ENCODE measurements around the gene PIEZO1. TPM values are rescaled to one million over a fixed set of nuclear protein-coding genes. Genes with fewer than 3 reads are reported as not detected.

PIEZO1 gene
- total RNA-seq, 1 donor from 2014 or later = 160 TPM

- TF ChIP-seq CTCF (IDR thresholded peaks at IDR 0.05; ENCODE audit: unreplicated experiment) = no peak
- Mint-ChIP-seq H3K9me3 (no peaks in the 10 kb centered on the region), H3K27ac (no peak overlapping the region), H3K4me1 (peaks cover 4% of the 10 kb centered on the region), H3K4me3 (no peak overlapping the region), H3K27me3 (ENCODE audit: low read depth) (no peaks in the 10 kb centered on the region), H3K36me3 (no peaks in the 10 kb centered on the region)
- DNase-seq (ENCODE audit: low spot score in 2 of 2, unreplicated experiment in 2 of 2) = no peak
Measured at GRCh38 chr16:88699180-88699579, 85.8 kb downstream of the PIEZO1 start.

- no peak for DNase-seq (ENCODE audit: low spot score in 2 of 2, unreplicated experiment in 2 of 2)
- no peaks in the 10 kb centered on the region for H3K4me1 Mint-ChIP-seq
- no peaks in the 10 kb centered on the region for H3K27me3 Mint-ChIP-seq (ENCODE audit: low read depth)
- H3K4me3 Mint-ChIP-seq = no peak overlapping the region
- no peak overlapping the region for H3K27ac Mint-ChIP-seq
- no peaks in the 10 kb centered on the region for H3K9me3 Mint-ChIP-seq
- TF ChIP-seq CTCF (IDR thresholded peaks at IDR 0.05; ENCODE audit: unreplicated experiment) = no peak
- no peaks in the 10 kb centered on the region for H3K36me3 Mint-ChIP-seq
Measured at GRCh38 chr16:88698646-88699045, 86.4 kb downstream of the PIEZO1 start.

- H3K4me3 Mint-ChIP-seq = no peak overlapping the region
- H3K4me1 Mint-ChIP-seq = no peaks in the 10 kb centered on the region
- TF ChIP-seq CTCF (IDR thresholded peaks at IDR 0.05; ENCODE audit: unreplicated experiment) = no peak
- DNase-seq (ENCODE audit: low spot score in 2 of 2, unreplicated experiment in 2 of 2) = no peak
- no peaks in the 10 kb centered on the region for H3K9me3 Mint-ChIP-seq
- no peaks in the 10 kb centered on the region for H3K27me3 Mint-ChIP-seq (ENCODE audit: low read depth)
- no peak overlapping the region for H3K27ac Mint-ChIP-seq
- H3K36me3 Mint-ChIP-seq = no peaks in the 10 kb centered on the region
Measured at GRCh38 chr16:88697831-88698615, 87.0 kb downstream of the PIEZO1 start.

- no peak overlapping the region for H3K27ac Mint-ChIP-seq
Measured at GRCh38 chr16:88697116-88697830, 87.7 kb downstream of the PIEZO1 start.

GRCh38 chr16:88696441-88696840 lies 88.6 kb downstream of the PIEZO1 start:
- Mint-ChIP-seq H3K4me1 (no peaks in the 10 kb centered on the region), H3K4me3 (no peak overlapping the region), H3K9me3 (no peaks in the 10 kb centered on the region), H3K27ac (no peak overlapping the region), H3K27me3 (ENCODE audit: low read depth) (no peaks in the 10 kb centered on the region), H3K36me3 (no peaks in the 10 kb centered on the region)
- no peak for DNase-seq (ENCODE audit: low spot score in 2 of 2, unreplicated experiment in 2 of 2)
- TF ChIP-seq CTCF (IDR thresholded peaks at IDR 0.05; ENCODE audit: unreplicated experiment) = no peak

More at GRCh38 chr16:88697116-88697830, 87.7 kb downstream of the PIEZO1 start:
- no peak for TF ChIP-seq CTCF (IDR thresholded peaks at IDR 0.05; ENCODE audit: unreplicated experiment)
- H3K27me3 Mint-ChIP-seq (ENCODE audit: low read depth) = no peaks in the 10 kb centered on the region
- H3K4me3 Mint-ChIP-seq = no peak overlapping the region
- H3K4me1 Mint-ChIP-seq = no peaks in the 10 kb centered on the region
- DNase-seq (ENCODE audit: low spot score in 2 of 2, unreplicated experiment in 2 of 2) = no peak
- H3K36me3 Mint-ChIP-seq = no peaks in the 10 kb centered on the region
- no peaks in the 10 kb centered on the region for H3K9me3 Mint-ChIP-seq
